Hematopoietic multipotent progenitor cell treated with erythropoietin and hydrocortisone succinate and interleukin-3 and kit ligand, for 6 days (in vitro differentiated cells): Measurements from ENCODE around the gene SPDYE1.
A peak's percentile ranks its signal among the peaks of the same experiment; 100 is the strongest.
"Not testable (repeated sequence)": the region's sequence is repeated elsewhere in the genome, so short reads cannot be mapped to it uniquely, and the experiment has no call there.

Source experiments
- DNase-seq: peaks from one replicate; pipeline ENCODE4 v3.0.0-alpha.2; 2015

SPDYE1 gene

GRCh38 chr7:43997532-43997931 is at the start of gene SPDYE1:
TSS of gene SPDYE1 (plus strand) at chr7:43997897. CDS start at chr7:43999950, 2,053 bp downstream.
- DNase-seq, result not testable (repeated sequence)

DNA sequence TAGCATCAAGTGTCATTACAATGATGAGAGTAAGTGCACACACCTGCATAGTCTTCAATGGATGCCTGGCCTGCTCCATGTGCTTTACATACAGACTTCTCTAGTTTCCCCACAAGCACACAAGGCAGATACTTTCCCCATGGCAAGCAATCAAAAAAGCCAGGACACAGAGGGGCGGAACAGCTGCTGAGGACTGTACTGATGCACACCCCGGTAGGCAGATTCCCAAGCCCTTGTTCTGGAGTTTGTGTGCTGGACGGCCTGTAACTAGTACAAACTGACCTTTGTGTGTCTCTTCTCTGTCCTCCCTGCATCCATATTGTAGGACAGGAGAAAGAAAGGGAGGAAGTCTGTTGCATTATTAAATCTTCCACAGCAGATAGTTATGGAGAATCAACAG is 45.7 kb upstream of the SPDYE1 start:
- no peak for DNase-seq

GRCh38 chr7:43953071-43953470 is 44.6 kb upstream of the SPDYE1 start:
- no peak for DNase-seq

GRCh38 chr7:43954524-43955228 is 43.0 kb upstream of the SPDYE1 start:
- peak; percentile 78 for DNase-seq

DNA sequence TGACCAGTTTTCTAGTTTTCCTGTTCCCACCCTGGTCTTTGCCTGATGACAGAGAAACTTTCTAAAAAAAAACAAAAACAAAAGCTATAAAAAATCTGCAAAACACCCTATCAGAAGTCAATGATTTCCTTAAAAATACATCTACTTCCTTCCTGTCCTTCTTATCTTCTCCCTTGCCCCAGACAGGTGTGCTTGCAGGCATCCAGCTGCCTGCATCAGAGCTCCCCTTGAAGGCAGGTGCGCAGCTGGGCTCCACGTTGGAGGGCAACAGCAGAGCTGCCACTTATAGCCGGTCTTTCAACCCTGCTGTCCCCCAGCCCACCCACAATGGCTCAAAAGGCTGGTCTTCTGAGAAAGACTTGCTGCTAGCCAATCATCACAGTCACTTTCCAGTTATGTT is 41.7 kb upstream of the SPDYE1 start:
- DNase-seq, result no peak

GRCh38 chr7:43960933-43961332 is 36.8 kb upstream of the SPDYE1 start:
- DNase-seq, result peak; percentile 4

DNA sequence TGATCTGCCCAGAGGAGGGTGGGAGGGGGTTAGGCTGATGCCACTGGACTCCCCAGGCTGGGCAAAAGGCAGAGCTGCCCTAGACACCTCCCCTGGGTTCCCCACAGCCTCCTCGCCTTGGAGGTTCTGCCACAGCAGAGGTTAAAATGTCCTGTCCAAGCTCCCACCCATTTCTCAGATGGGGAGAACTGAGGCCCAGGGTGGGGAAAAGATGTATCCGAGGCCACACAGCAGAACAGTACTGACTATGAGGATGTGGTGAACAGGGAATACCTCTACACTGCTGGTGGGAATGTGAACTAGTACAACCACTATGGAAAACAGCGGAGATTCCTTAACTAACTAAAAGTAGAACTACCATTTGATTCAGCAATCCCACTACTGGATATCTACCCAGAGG is 31.3 kb upstream of the SPDYE1 start:
- not testable (repeated sequence) for DNase-seq

- not testable (repeated sequence) for DNase-seq
Measured at GRCh38 chr7:43968172-43969040, 29.3 kb upstream of the SPDYE1 start.

- DNase-seq, result not testable (repeated sequence)
Measured at GRCh38 chr7:43969586-43969985, 28.1 kb upstream of the SPDYE1 start.

GRCh38 chr7:43970698-43971097 is 27.0 kb upstream of the SPDYE1 start:
- not testable (repeated sequence) for DNase-seq

DNA sequence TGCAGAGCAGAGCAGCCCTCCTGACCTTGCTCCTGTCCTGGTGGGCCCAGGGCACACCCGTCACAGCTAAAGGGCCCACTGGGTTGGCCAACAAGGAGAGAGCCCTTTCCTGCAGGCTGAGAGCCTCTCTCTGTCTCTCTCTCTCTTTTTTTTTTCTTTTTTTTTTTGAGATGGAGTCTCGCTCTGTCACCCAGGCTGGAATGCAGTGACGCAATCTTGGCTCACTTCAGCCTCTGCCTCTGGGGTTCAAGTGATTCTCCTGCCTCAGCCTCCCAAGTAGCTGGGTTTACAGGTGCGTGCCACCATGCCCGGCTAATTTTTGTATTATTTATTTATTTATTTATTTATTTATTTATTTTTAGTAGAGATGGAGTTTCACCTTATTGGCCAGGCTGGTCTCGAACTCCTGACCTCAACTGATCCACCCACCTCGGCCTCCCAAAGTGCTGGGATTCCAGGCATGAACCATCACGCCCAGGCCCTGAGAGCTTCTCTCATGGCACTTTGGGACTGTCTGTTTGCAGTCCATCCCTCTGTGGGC is 23.6 kb upstream of the SPDYE1 start:
- DNase-seq, result not testable (repeated sequence)

DNA sequence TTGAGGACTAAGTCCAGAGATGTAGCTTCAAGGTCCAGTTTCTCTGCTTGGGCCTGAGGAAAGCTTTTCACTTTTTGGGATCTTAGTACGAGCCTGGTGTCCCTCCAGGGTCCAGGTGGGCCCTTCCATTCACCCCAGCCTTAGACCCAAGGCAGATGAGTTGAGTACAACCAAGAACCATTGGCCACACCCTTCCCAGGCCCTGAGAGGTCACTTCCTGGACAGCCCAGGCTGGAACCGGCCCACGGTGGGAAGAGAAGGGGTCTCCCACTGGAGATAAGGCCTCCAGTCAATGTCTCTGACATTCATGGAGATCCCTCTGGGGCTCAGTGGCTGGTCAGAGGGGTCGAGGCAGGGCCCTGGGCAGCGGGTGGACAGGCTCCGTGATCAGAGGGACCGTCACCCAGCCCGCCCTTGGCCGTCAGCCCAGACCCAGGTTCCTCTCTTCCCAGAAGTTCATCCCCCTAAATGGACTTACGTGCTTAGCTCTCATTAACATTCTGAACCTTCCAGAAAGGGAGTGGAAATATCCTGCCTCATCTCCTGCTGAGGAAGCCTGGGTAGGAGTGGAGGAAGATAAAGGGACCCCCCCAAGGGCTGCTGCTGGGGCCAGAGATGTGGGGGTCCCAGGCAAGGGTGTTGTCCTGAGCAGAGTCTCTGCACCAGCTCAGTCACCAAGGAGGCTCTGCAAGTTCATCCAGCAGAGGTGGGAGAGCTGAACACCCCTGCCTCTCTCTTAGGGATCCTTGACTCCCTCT is 22.8 kb upstream of the SPDYE1 start:
- not testable (repeated sequence) for DNase-seq

- no peak for DNase-seq
Measured at GRCh38 chr7:43977525-43977924, 20.2 kb upstream of the SPDYE1 start.

GRCh38 chr7:43978102-43978501 is 19.6 kb upstream of the SPDYE1 start:
- DNase-seq, result not testable (repeated sequence)

DNA sequence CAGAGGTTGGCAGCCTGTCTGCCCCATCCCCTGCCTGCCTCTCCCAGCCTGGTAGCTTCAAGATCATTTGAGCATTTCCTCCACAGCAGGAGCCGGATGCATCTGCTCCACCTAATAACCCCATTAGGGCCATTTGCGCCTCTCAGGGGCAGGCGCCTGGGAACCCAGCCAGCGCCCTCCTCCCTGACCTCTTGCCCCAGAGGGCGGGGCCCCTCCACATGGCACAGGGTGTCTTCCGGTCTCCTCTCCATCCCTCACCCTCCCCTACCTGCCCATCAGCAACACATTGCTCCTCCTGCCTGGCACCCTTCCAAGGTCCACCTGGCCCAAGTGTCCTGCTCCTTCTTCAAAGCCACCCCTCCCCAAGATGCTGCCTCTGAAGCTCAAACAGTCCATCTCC is 14.8 kb upstream of the SPDYE1 start:
- not testable (repeated sequence) for DNase-seq

DNA sequence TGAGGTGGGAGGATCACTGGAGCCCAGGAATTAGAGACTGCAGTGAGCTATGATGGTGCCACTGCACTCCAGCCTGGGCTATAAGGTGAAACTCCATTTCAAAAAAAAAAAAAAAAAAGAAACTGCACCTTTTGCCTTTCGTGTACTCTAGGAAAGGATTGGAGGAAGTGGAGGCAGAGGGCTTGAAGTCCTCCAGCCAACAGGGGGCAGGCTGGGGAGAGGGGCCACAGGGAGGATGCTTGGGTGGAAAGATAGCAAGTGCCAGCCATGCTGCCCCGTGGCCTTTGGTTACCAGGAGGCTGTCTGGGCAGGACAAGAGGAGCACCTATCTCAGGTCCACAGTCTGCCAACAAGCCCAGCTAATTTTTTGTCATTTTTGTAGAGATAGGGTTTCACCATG is 14.0 kb upstream of the SPDYE1 start:
- not testable (repeated sequence) for DNase-seq

DNA sequence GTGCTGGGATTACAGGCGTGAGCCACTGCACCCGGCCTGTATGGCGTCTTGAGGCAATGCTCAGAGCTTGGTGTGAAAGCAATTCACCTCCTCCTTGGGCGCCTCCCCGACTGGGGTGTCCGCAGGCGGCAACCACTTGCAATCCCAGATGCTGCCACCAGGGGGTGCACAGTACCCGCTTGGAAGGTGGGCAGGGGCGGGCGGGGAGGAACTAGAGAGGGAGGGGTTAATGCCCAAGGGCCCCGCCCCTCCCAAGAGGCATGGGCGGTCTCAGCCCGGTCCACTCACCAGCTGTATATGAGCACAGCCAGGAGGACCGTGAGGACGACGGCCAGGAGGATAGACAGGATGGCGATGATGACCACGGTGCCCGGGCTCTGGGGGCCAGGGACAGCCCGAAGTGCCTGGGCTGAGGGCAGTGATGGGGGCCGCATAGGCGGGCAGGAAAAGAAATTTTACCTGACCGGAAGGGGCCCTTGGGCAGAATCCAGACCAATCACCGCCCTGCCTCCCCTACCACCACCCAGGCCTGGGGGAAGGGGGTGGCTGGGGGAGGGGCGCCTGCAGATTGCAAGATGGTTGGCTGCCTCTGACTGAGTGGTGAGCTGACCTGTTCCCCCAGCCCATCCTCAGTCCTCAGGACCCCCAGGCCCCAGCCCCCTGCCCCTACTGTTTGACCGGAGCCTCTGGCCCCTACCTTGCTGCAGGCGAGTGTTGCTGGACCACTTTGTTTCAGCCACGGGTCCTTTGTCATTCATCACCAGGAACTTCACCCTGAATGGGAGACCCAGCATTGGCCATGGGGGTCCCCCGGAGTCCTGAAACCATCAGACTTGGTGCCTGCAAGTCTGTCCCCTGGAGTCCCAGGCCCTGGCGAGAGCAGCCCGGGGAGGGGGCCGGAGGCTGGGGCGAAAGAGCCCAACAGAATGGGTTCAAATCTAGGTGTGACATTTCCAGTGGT is 11.5 kb upstream of the SPDYE1 start:
- peak; percentile 14 for DNase-seq

- DNase-seq, result not testable (repeated sequence)
Measured at GRCh38 chr7:43987476-43987875, 10.2 kb upstream of the SPDYE1 start.

DNA sequence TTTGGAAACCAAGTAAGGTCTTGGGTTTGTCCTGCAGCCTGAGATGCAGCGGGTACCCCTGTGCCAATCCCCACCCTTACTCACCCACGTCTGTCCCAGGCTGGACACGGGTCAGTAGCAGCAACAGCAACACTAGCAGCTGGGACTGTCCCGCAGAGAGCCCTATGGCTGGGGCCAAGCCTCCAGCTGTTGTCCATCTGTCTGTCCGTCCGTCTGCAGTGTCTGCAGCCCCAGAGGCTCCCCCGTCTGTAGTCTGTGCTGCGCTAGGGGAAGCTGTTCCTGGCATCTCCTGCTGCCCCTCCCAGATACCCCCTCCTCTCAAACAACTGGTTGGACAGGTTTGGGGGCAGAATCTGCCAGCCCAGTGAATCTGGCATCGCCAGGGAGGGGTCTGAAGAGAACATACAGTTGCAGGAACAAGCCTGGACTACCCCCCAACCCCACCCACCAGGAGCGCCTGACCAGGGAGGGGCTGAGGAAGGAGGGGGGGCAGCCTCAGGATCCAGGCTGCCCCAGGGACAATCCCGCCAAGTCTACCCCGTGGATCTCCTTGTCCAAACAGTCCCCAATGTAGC is 7.6 kb upstream of the SPDYE1 start:
- not testable (repeated sequence) for DNase-seq

DNA sequence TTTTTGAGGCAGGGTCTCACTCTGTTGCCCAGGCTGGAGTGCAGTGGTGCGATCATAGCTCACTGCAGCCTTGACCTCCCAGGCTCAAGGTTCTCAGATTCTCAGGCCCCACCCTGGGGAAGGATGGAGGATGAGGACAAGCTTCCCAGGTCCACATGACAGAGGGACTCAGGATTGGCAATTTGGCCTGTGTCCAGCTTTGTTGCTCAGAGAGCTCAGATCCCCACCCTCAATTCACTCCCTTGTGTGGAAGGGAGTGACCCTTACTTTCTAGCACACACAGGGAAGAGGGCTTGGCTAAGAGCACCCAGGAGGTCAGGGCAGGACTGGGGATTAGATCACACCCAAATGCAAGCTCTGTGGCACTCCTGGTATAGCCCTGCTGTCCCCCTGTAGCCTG is 6.9 kb upstream of the SPDYE1 start:
- not testable (repeated sequence) for DNase-seq

DNA sequence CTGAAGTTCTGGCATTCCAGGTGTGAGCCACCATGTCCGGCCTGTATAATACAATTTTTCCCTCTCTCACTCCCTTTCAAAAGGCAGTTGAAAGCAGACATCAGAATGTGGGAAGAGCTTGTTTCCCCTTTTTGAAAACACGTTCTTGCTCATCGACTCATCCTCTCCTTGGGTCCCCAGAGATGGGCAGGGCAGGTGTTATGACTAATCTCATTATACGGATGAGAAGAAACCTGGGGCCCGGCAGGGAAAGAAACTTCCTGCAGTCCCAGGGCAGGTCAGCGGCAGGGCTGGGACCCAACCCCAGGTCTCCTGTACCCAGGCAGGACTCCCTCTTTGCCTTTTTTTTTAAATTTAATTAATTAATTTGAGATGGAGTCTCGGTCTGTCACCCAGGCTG is 4.8 kb upstream of the SPDYE1 start:
- DNase-seq, result not testable (repeated sequence)
